Activated CD8-positive, alpha-beta T cell treated with anti-CD3 and anti-CD28 coated beads, Interleukin-2, amount 10 ng/mL, durations not matched to agents 7 days and 5 days (primary cell): ENCODE results near the gene ATAT1. TPM values are rescaled to one million over a fixed set of nuclear protein-coding genes. Genes with fewer than 3 reads are reported as not detected.

Experiments used
- ATAC-seq: fragments of 150-1000 bp; cut with Tn5 transposase; one replicate; pipeline ENCODE4 v1.10.0; 2021; ENCODE audit warnings: moderate library complexity
- CTCF ChIA-PET: fragments of 350-600 bp; sonication (Branson Sonifier 250); formaldehyde crosslinking; loops from one replicate; lab custom pipeline; 2021; ENCODE audit warnings: antibody characterized with exemption; lab: Charles Lee
- POLR2A ChIA-PET: fragments of 350-600 bp; sonication (Branson Sonifier 250); formaldehyde crosslinking; loops from one replicate; lab custom pipeline; 2021; ENCODE audit warnings: antibody characterized with exemption; lab: Charles Lee
- DNase-seq: peaks from one replicate; pipeline ENCODE4 v3.0.0-alpha.2; 2020
- H3K27ac Mint-ChIP-seq: one replicate; pipeline ENCODE4 v1.8.0; 2021; ENCODE audit warnings: mild to moderate bottlenecking, mixed read lengths
- H3K27me3 Mint-ChIP-seq: one replicate; pipeline ENCODE4 v1.8.0; 2021; ENCODE audit warnings: low read depth, mixed read lengths
- H3K36me3 Mint-ChIP-seq: one replicate; pipeline ENCODE4 v1.8.0; 2021; ENCODE audit warnings: low read depth, mixed read lengths
- H3K4me1 Mint-ChIP-seq: one replicate; pipeline ENCODE4 v1.8.0; 2021; ENCODE audit warnings: low read depth, mixed read lengths
- H3K4me3 Mint-ChIP-seq: one replicate; pipeline ENCODE4 v1.8.0; 2021; ENCODE audit warnings: mild to moderate bottlenecking, mixed read lengths
- H3K9me3 Mint-ChIP-seq: one replicate; pipeline ENCODE4 v1.8.0; 2022; ENCODE audit warnings: mixed read lengths; ENCODE audit not compliant: insufficient read depth
- total RNA-seq, 2 experiments: library from RNA; stranded (reverse); gene quantifications; one replicate each; pipeline ENCODE4 v1.2.3, GENCODE V29; 2021

ATAT1 gene
- total RNA-seq, 2 experiments from 2014 or later = 10.0 to 10.5 TPM

DNA sequence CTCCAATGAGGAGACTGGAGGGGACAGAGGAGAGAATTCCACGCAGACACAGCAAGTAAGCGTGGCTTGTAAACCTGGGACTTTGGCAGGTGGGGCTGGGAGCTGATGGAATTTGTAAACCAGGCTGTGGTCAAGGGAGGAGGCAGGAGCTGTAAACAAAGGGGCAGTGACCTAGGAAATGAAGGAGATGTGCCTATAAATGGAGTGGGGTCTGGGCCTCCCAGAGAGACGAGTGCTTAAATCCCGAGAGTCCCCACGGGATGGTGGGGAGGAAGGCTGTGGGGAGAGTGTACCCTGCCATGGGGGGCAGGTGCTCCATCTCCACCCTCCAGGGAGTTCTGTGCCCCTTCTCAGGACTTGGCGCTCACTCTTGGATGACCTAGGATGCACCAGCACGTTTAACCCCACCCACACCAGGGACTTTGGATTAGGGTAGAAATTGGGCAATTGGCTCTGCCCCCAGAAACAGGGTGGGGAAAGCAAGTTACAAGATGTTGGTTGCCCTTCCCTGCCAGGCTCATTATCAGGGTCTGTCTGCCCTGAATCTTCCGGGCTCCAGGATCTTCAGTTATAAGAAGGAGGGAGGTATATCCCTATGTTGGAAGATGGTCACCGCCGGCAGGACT is 50.1 kb downstream of the ATAT1 start:
- no peaks in the 10 kb centered on the region for H3K9me3 Mint-ChIP-seq
- H3K4me3 Mint-ChIP-seq = no peak overlapping the region
- DNase-seq = no peak
- no peak overlapping the region for H3K27ac Mint-ChIP-seq
- peaks cover 63% of the 10 kb centered on the region for H3K36me3 Mint-ChIP-seq
- POLR2A ChIA-PET = interaction anchor here (1.1 to 1.2 kb wide), 4 partner anchors 43 to 67 kb away, joined by 3 to 7 read pairs (median 4); partner anchors contain the start of genes IER3 and TUBB
- CTCF ChIA-PET = interaction anchor here (15.7 kb wide), 1 partner anchor 44 kb away, joined by 686 read pairs; the partner anchor contains the start of genes MDC1 and TUBB
- H3K4me1 Mint-ChIP-seq = peaks cover 40% of the 10 kb centered on the region
- no peaks in the 10 kb centered on the region for H3K27me3 Mint-ChIP-seq
- ATAC-seq = no peak

DNA sequence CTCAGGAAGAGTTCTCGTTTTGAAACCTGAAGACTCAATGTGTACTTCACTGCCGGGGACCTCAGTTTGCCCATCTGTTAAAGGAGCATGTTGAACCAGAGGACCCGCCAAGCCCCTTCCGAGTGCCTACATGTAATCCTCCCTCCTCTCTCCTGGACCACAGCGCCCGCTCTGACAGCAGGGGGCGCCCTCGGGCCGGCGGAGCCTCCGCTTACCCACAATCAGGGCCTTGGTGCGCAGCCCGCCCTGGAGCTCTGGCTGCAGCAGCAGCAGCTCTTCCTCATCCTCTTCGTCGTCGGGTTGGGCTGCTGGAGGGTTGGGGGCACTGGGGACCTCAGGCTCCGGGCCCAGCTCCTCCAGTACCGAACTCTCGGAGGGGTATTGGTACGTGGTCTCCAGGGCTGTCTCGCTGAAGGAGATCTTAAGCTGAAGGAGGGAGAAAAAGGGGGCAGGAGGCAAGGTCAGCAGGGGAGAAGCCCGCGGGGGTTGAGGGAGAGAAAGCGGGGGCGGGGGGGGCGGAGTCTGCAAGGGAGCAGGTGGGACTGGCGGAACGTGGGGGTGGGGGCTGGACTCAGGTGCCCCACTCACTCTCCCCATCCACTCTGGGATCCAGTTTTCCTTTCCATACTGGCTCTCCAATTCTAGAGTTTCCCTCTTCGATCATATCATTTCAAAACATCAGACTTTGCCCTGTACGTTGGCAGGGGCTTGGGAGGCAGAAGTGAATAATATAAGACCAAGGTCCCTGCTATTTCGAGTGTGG is 52.5 kb downstream of the ATAT1 start:
- POLR2A ChIA-PET = interaction anchor here (0.7 to 8.3 kb wide), 10 partner anchors 9 to 63 kb away, joined by 3 to 343 read pairs (median 5); partner anchors contain the start of genes FLOT1, MDC1, MRPS18B and PPP1R10
- Mint-ChIP-seq H3K9me3 (no peaks in the 10 kb centered on the region), H3K4me3 (peak overlapping the region; percentile 93), H3K27ac (peak overlapping the region; percentile 98), H3K27me3 (no peaks in the 10 kb centered on the region), H3K36me3 (peaks cover 84% of the 10 kb centered on the region), H3K4me1 (peaks cover 30% of the 10 kb centered on the region)
- CTCF ChIA-PET = interaction anchor here (0.6 to 15.7 kb wide), 40 partner anchors 9 to 237 kb away, joined by 3 to 686 read pairs (median 5); partner anchors contain the start of genes ABCF1, IER3, MDC1 and MRPS18B
- ATAC-seq (peak; percentile 54), DNase-seq (peak; percentile 94)

DNA sequence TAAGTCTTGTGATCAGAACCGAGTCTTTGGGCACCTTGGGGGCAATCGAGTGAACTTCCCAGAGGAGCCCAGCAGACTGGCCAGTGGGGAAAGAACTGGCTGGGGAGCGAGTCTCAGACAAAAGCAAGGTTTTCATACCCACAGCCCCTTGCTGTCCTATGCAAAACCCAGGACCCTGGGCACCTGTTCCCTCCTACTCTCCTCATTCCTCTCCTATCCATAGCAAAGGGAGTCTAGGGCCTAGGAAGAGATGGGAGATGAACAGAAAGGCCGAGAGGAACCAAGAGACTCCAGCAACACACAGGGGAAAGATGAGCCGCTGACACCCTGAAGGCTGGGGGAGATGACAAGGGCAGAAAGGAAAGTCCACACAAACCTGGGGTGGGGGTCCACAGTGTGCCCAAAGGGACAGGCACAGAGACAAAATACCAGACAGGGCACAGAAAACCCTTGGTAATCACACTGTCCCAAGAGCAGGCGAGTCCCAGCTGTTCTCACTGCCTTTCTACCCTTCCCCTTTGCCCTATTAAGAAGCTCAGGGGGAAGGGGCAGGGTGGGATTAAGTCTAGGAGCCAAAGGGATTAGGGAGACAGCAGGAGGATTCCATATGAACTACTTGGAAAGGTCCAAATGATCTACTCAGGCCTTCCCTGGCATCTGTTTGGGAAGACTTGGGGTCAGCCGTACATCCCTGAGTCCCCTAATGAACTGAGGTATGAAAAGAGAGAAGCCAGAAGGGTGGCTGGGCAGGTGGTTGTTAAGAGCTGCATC is 53.3 kb downstream of the ATAT1 start:
- CTCF ChIA-PET = interaction anchor here (0.7 to 15.7 kb wide), 23 partner anchors 8 to 236 kb away, joined by 3 to 686 read pairs (median 5); partner anchors contain the start of genes ABCF1, MDC1, MRPS18B and TUBB

DNA sequence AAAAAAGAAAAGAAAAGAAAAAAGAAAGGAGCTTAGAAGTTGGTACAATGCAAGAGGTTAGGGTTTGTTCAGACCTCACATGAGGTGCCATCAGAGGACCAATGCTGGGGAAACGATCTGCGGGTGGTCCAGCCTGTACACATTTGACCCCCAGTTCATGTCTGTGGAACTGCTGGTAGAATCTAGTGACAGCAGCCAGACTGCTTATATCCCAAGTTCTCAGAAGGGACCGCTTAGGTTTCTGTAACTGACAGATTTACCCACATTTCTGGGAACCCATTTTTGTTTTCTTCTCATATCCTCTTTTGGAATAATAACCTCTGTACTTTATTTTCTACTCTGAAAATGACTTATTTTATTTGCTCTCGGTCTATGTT is 55.1 kb downstream of the ATAT1 start:
- ChIA-PET POLR2A (interaction anchor here (0.7 to 8.3 kb wide), 12 partner anchors 10 to 88 kb away, joined by 3 to 343 read pairs (median 8); partner anchors contain the start of genes DHX16, MDC1, MRPS18B and PPP1R10), CTCF (interaction anchor here (0.7 to 15.7 kb wide), 7 partner anchors 9 to 234 kb away, joined by 3 to 686 read pairs (median 4); partner anchors contain the start of genes DHX16, MDC1 and TUBB)
- H3K4me1 Mint-ChIP-seq = peaks cover 22% of the 10 kb centered on the region
- peaks cover 93% of the 10 kb centered on the region for H3K36me3 Mint-ChIP-seq
- no peaks in the 10 kb centered on the region for H3K9me3 Mint-ChIP-seq
- peak overlapping the region; percentile 98 for H3K27ac Mint-ChIP-seq
- ATAC-seq (no peak), DNase-seq (peak; percentile 51)
- H3K4me3 Mint-ChIP-seq = peak overlapping the region; percentile 93
- H3K27me3 Mint-ChIP-seq = no peaks in the 10 kb centered on the region

More for the DNA sequence above, 53.3 kb downstream of the ATAT1 start:
- Mint-ChIP-seq H3K4me1 (peaks cover 30% of the 10 kb centered on the region), H3K27me3 (no peaks in the 10 kb centered on the region), H3K9me3 (no peaks in the 10 kb centered on the region), H3K36me3 (peaks cover 90% of the 10 kb centered on the region), H3K4me3 (peak overlapping the region; percentile 93), H3K27ac (peak overlapping the region; percentile 98)
- POLR2A ChIA-PET = interaction anchor here (0.6 to 8.3 kb wide), 11 partner anchors 8 to 64 kb away, joined by 3 to 343 read pairs (median 8); partner anchors contain the start of genes DHX16, MDC1, MRPS18B and PPP1R10
- peak; percentile 37 for DNase-seq
- no peak for ATAC-seq

DNA sequence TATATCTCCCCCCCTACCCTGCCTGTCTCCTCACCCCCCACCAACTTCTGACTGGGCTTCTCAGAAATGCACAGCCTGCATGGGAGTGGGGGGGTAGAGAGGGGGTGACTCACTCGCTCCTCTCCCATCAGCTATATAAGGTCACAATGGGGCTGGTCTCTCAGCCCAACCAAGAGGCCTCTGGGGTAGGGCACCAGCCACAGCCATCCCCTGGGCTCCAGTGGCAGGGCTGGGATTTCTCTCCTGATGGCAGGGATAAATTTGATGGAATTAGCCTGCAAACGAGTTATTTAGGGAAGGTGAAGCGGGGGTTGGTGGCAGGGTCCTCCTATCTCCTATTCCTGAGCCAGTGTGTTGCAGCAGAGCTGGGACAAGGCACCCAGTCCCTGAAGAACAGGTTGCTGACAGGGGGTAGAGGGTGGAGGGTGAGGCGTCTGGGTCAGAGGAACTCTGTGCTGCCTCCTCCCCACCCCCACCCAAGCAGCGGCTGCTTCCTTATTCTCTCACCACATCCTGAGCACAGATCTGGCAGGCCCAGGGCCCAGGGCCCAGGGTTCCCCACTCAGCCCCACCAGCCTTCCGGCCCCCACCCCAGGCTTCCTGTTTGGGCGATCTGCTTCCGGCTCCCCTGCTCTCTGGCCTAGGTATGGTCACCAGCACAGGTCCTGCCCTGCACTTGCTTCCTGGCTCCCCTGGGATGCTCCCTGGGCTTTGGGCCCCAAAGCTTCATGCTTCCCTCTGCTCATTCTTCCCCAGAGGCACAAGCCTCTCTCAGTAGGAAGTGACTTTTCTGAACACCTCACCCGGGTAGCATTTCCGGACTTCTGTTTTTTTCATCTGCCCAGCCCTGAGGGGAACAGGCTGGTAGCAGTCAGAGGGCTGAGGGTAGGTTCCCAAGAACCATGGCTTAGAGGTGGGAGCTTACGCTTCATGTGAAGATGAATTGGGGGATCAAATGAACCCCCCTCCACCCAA is 55.8 kb downstream of the ATAT1 start:
- H3K27ac Mint-ChIP-seq = peak overlapping the region; percentile 98
- peaks cover 18% of the 10 kb centered on the region for H3K4me1 Mint-ChIP-seq
- no peaks in the 10 kb centered on the region for H3K27me3 Mint-ChIP-seq
- ChIA-PET POLR2A (interaction anchor here (0.7 to 8.3 kb wide), 15 partner anchors 11 to 409 kb away, joined by 3 to 343 read pairs (median 7); partner anchors contain the start of genes DHX16, MDC1, MRPS18B and PPP1R10), CTCF (interaction anchor here (1.0 to 15.7 kb wide), 5 partner anchors 10 to 233 kb away, joined by 3 to 686 read pairs (median 4); partner anchors contain the start of genes DHX16, MDC1 and TUBB)
- no peaks in the 10 kb centered on the region for H3K9me3 Mint-ChIP-seq
- DNase-seq (peak; percentile 95), ATAC-seq (peak; percentile 56)
- H3K36me3 Mint-ChIP-seq = peaks cover 86% of the 10 kb centered on the region
- H3K4me3 Mint-ChIP-seq = peak overlapping the region; percentile 93

DNA sequence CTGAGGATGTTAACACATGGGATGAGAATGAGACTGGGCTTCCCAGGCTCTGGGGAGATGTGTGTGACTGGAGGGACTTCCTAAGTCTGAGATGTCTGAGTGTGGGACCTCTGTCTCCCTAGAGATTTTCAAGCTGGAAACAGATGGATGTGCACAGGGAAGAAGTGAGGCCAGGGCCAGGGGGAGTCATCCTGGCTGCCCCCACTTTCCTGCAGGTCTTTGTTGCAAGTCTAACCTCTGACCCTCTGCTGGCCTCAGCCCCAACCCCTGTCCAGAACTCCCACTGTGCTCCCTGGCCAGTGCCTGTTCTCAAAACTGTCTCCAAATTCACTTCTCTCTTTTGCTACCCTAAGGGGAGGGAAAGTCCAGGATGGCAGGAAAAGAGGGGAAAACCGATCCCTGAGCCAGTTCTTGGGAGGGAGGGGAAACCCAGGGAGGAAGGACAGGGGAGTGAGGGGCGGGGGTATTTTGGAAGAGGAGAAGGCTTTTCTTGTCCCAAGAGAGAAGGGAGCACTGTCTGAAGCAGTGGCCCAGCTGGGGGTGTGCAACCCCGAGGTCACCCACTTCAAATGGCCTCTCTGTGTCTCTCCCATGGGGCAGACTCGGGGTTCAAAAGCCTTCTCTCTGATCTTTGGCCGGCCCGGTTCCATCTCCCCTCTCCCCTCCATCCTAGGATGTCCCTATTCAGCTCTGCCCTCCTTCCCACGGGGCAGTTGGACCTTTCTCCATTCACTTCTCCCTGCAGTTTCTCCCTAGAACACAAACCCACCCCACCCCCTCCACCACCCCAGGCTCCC is 56.7 kb downstream of the ATAT1 start:
- Mint-ChIP-seq H3K36me3 (peaks cover 86% of the 10 kb centered on the region), H3K27me3 (no peaks in the 10 kb centered on the region), H3K9me3 (no peaks in the 10 kb centered on the region), H3K4me1 (peaks cover 23% of the 10 kb centered on the region), H3K4me3 (peak overlapping the region; percentile 93), H3K27ac (peak overlapping the region; percentile 98)
- POLR2A ChIA-PET = interaction anchor here (0.7 to 8.3 kb wide), 12 partner anchors 11 to 408 kb away, joined by 3 to 343 read pairs (median 8); partner anchors contain the start of genes DHX16, MDC1, MRPS18B and PPP1R10
- CTCF ChIA-PET = interaction anchor here (0.9 to 15.7 kb wide), 2 partner anchors 38 to 53 kb away, joined by 3 to 686 read pairs; partner anchors contain the start of genes MDC1 and TUBB
- DNase-seq (peak; percentile 51), ATAC-seq (no peak)

DNA sequence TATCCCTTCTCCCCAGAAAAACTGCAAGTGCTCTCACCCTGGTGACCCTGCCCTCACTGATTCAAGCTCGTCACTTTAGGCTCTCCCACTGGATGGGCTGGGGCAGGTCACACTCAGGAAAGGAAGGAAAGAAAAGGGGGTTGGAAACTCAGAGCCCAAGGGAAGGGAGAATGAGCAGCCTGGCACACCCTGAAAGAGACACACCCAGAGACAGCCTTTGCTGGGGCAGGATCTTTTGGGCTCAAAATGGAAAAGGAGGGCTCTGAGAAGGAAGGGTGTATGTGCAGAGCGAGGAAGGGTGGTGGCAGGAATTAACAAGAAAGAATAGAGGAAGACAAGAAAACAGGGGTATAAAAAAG is 57.3 kb downstream of the ATAT1 start:
- H3K9me3 Mint-ChIP-seq = no peaks in the 10 kb centered on the region
- POLR2A ChIA-PET = interaction anchor here (0.6 to 8.3 kb wide), 9 partner anchors 20 to 188 kb away, joined by 3 to 343 read pairs (median 7); partner anchors contain the start of genes MDC1, MRPS18B, PPP1R10 and TUBB
- peaks cover 84% of the 10 kb centered on the region for H3K36me3 Mint-ChIP-seq
- H3K27ac Mint-ChIP-seq = peak overlapping the region; percentile 98
- no peak for ATAC-seq
- peak overlapping the region; percentile 93 for H3K4me3 Mint-ChIP-seq
- H3K27me3 Mint-ChIP-seq = no peaks in the 10 kb centered on the region
- CTCF ChIA-PET = interaction anchor here (0.9 to 15.7 kb wide), 5 partner anchors 21 to 142 kb away, joined by 3 to 686 read pairs (median 5); partner anchors contain the start of genes MDC1 and TUBB
- H3K4me1 Mint-ChIP-seq = peaks cover 24% of the 10 kb centered on the region
- peak; percentile 23 for DNase-seq

DNA sequence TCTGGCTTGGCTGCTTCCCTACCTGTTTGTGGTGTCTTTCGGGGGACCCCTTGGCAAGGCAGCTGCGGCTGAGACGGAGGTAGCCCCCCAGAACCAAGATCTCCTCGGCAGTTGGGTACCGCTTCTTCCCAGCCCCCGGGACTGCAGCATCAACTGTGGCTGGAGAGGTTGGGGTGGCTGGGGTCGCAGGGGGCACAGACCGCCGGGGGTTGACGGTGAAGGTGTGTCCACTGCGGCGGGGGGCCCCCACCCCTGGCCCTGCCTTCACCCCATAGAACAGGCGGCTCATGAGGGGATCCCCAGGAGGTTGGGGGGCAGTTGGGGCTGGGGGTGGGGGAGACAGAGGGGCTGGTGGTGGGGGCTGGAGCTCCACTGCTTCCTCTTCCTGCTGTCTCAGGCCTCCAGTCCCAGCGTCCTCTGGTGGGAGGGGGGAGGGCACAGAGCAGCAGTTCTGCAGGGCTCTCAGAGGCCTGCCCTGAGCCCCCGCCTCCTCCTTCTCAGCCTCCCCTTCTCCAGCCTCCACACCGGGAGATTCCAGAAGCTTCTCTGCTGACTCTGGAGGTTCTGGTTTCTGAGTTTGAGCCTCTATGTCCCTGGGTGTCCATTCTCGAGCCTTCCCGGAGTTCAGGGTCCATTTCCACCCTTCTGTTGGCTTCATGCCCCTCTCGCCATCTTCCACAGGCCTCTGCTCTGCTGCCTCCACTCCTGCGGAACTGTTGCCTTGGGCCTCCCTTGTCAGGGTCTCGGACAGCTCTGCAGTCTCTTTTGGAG is 57.9 kb downstream of the ATAT1 start:
- ChIA-PET POLR2A (interaction anchor here (0.6 to 8.3 kb wide), 12 partner anchors 10 to 188 kb away, joined by 3 to 343 read pairs (median 3); partner anchors contain the start of genes C6orf136, MDC1, MRPS18B and PPP1R10), CTCF (interaction anchor here (0.9 to 15.7 kb wide), 6 partner anchors 20 to 230 kb away, joined by 3 to 686 read pairs (median 4); partner anchors contain the start of genes MDC1, TUBB and VARS2)
- Mint-ChIP-seq H3K27me3 (no peaks in the 10 kb centered on the region), H3K4me3 (peak overlapping the region; percentile 93), H3K9me3 (no peaks in the 10 kb centered on the region), H3K36me3 (peaks cover 78% of the 10 kb centered on the region), H3K4me1 (peaks cover 25% of the 10 kb centered on the region), H3K27ac (peak overlapping the region; percentile 98)
- ATAC-seq (no peak), DNase-seq (peak; percentile 81)
